T-helper 17 cell (primary cell): Measurements from ENCODE around the gene PIPOX. TPM values are rescaled to one million over a fixed set of nuclear protein-coding genes. Genes with fewer than 3 reads are reported as not detected.
A peak's percentile ranks its signal among the peaks of the same experiment; 100 is the strongest.
"Not testable (repeated sequence)": the region's sequence is repeated elsewhere in the genome, so short reads cannot be mapped to it uniquely, and the experiment has no call there.

ENCODE experiments used
- ATAC-seq: fragments of 150-1000 bp; cut with Tn5 transposase; 2 replicates; pipeline ENCODE4 v1.10.0; 2021; ENCODE audit warnings: mild to moderate bottlenecking, moderate library complexity
- DNase-seq, 3 donors: peaks; one replicate each; pipeline versions ENCODE4 v3.0.0 to v3.0.0-alpha.2; 2020 to 2021
- H3K9me3 ChIP-seq: one replicate; pipeline ENCODE4 v1.7.0; 2013; ENCODE audit warnings: low read length, mild to moderate bottlenecking; ENCODE audit not compliant: control insufficient read depth, poor library complexity, severe bottlenecking
- H3K27ac Mint-ChIP-seq: one replicate; pipeline ENCODE4 v1.8.0; 2022; ENCODE audit warnings: mild to moderate bottlenecking, moderate library complexity, mixed read lengths
- H3K27me3 Mint-ChIP-seq: one replicate; pipeline ENCODE4 v1.8.0; 2022; ENCODE audit warnings: mixed read lengths
- H3K36me3 Mint-ChIP-seq: one replicate; pipeline ENCODE4 v1.8.0; 2022; ENCODE audit warnings: low read depth, mixed read lengths
- H3K4me1 Mint-ChIP-seq: one replicate; pipeline ENCODE4 v1.8.0; 2022; ENCODE audit warnings: mild to moderate bottlenecking, mixed read lengths
- H3K4me3 Mint-ChIP-seq: one replicate; pipeline ENCODE4 v1.8.0; 2022; ENCODE audit warnings: mild to moderate bottlenecking, moderate library complexity, mixed read lengths
- total RNA-seq, 4 donors: library from RNA in 2 of 4; stranded (reverse) in 2 of 4; gene quantifications; one replicate each; pipeline ENCODE4 v1.2.3 and lab custom pipeline; 2022 to 2026

The PIPOX gene
- total RNA-seq, 2 donors from 2014 or later, result 2.2 to 2.5 TPM

- peaks cover 7% of the 10 kb centered on the region for H3K36me3 Mint-ChIP-seq
- no peaks in the 10 kb centered on the region for H3K9me3 ChIP-seq
- H3K27ac Mint-ChIP-seq, result peak overlapping the region; percentile 37
- DNase-seq (no peak), ATAC-seq (no peak)
- H3K27me3 Mint-ChIP-seq, result no peaks in the 10 kb centered on the region
- H3K4me3 Mint-ChIP-seq, result no peak overlapping the region
- peaks cover 2% of the 10 kb centered on the region for H3K4me1 Mint-ChIP-seq
Observed at GRCh38 chr17:29077320-29077719, 34.4 kb downstream of the PIPOX start.

- no peak for DNase-seq
- Mint-ChIP-seq H3K36me3 (peaks cover 7% of the 10 kb centered on the region), H3K4me1 (peaks cover 2% of the 10 kb centered on the region), H3K4me3 (no peak overlapping the region), H3K27ac (peak overlapping the region; percentile 37), H3K27me3 (no peaks in the 10 kb centered on the region)
- no peaks in the 10 kb centered on the region for H3K9me3 ChIP-seq
- no peak for ATAC-seq
Observed at GRCh38 chr17:29078183-29079045, 35.5 kb downstream of the PIPOX start.

- Mint-ChIP-seq H3K36me3 (peaks cover 7% of the 10 kb centered on the region), H3K27ac (no peak overlapping the region), H3K4me1 (peaks cover 2% of the 10 kb centered on the region), H3K4me3 (no peak overlapping the region), H3K27me3 (no peaks in the 10 kb centered on the region)
- DNase-seq (no peak), ATAC-seq (no peak)
- no peaks in the 10 kb centered on the region for H3K9me3 ChIP-seq
Observed at GRCh38 chr17:29079433-29079832, 36.5 kb downstream of the PIPOX start.

GRCh38 chr17:29079887-29080286 lies 36.9 kb downstream of the PIPOX start:
- H3K27ac Mint-ChIP-seq, result no peak overlapping the region
- H3K4me3 Mint-ChIP-seq, result peak overlapping the region; percentile 45
- no peak for ATAC-seq
- no peaks in the 10 kb centered on the region for H3K27me3 Mint-ChIP-seq
- peaks cover 2% of the 10 kb centered on the region for H3K4me1 Mint-ChIP-seq
- H3K36me3 Mint-ChIP-seq, result peaks cover 7% of the 10 kb centered on the region
- H3K9me3 ChIP-seq, result no peaks in the 10 kb centered on the region
- DNase-seq, result no peak

- ATAC-seq, result no peak
- Mint-ChIP-seq H3K27ac (no peak overlapping the region), H3K4me1 (peaks cover 2% of the 10 kb centered on the region), H3K4me3 (peak overlapping the region; percentile 45), H3K27me3 (no peaks in the 10 kb centered on the region), H3K36me3 (peaks cover 7% of the 10 kb centered on the region)
- no peak for DNase-seq
- H3K9me3 ChIP-seq, result no peaks in the 10 kb centered on the region
Observed at GRCh38 chr17:29080323-29080722, 37.4 kb downstream of the PIPOX start.

- H3K4me3 Mint-ChIP-seq, result no peak overlapping the region
- H3K4me1 Mint-ChIP-seq, result peaks cover 2% of the 10 kb centered on the region
- ATAC-seq (no peak), DNase-seq (no peak)
- H3K27ac Mint-ChIP-seq, result peak overlapping the region; percentile 12
- H3K9me3 ChIP-seq, result no peaks in the 10 kb centered on the region
- H3K36me3 Mint-ChIP-seq, result peaks cover 7% of the 10 kb centered on the region
- no peaks in the 10 kb centered on the region for H3K27me3 Mint-ChIP-seq
Observed at GRCh38 chr17:29080965-29081364, 38.0 kb downstream of the PIPOX start.

GRCh38 chr17:29084541-29085146 lies 41.7 kb downstream of the PIPOX start:
- H3K36me3 Mint-ChIP-seq, result peaks cover 13% of the 10 kb centered on the region
- no peak overlapping the region for H3K4me3 Mint-ChIP-seq
- DNase-seq, result no peak
- H3K27me3 Mint-ChIP-seq, result no peaks in the 10 kb centered on the region
- H3K4me1 Mint-ChIP-seq, result peaks cover 4% of the 10 kb centered on the region
- H3K27ac Mint-ChIP-seq, result peak overlapping the region; percentile 43
- no peaks in the 10 kb centered on the region for H3K9me3 ChIP-seq
- no peak for ATAC-seq

- H3K4me1 Mint-ChIP-seq, result peaks cover 4% of the 10 kb centered on the region
- ATAC-seq (no peak), DNase-seq (no peak)
- H3K4me3 Mint-ChIP-seq, result no peak overlapping the region
- H3K27ac Mint-ChIP-seq, result no peak overlapping the region
- H3K36me3 Mint-ChIP-seq, result peaks cover 13% of the 10 kb centered on the region
- H3K9me3 ChIP-seq, result no peaks in the 10 kb centered on the region
- no peaks in the 10 kb centered on the region for H3K27me3 Mint-ChIP-seq
Observed at GRCh38 chr17:29085223-29085622, 42.3 kb downstream of the PIPOX start.

- Mint-ChIP-seq H3K27ac (no peak overlapping the region), H3K36me3 (peaks cover 10% of the 10 kb centered on the region), H3K4me3 (no peak overlapping the region), H3K4me1 (peaks cover 2% of the 10 kb centered on the region), H3K27me3 (no peaks in the 10 kb centered on the region)
- ATAC-seq (no peak), DNase-seq (no peak)
- H3K9me3 ChIP-seq, result no peaks in the 10 kb centered on the region
Observed at GRCh38 chr17:29086628-29087332, 43.8 kb downstream of the PIPOX start.

GRCh38 chr17:29088782-29089181 lies 45.8 kb downstream of the PIPOX start:
- not testable (repeated sequence) for H3K27ac Mint-ChIP-seq, H3K4me3 Mint-ChIP-seq, H3K27me3 Mint-ChIP-seq, H3K9me3 ChIP-seq, ATAC-seq, H3K4me1 Mint-ChIP-seq, DNase-seq
- H3K36me3 Mint-ChIP-seq, result peaks cover 10% of the 10 kb centered on the region

- Mint-ChIP-seq H3K4me1 (peaks cover 4% of the 10 kb centered on the region), H3K36me3 (peaks cover 10% of the 10 kb centered on the region), H3K4me3 (no peak overlapping the region), H3K27me3 (no peaks in the 10 kb centered on the region), H3K27ac (no peak overlapping the region)
- H3K9me3 ChIP-seq, result no peaks in the 10 kb centered on the region
- ATAC-seq (no peak), DNase-seq (no peak)
Observed at GRCh38 chr17:29089601-29090044, 46.7 kb downstream of the PIPOX start.

- no peaks in the 10 kb centered on the region for H3K9me3 ChIP-seq
- no peak overlapping the region for H3K4me3 Mint-ChIP-seq
- no peak for DNase-seq
- no peak for ATAC-seq
- peaks cover 4% of the 10 kb centered on the region for H3K4me1 Mint-ChIP-seq
- H3K27ac Mint-ChIP-seq, result no peak overlapping the region
- H3K27me3 Mint-ChIP-seq, result no peaks in the 10 kb centered on the region
- H3K36me3 Mint-ChIP-seq, result peaks cover 10% of the 10 kb centered on the region
Observed at GRCh38 chr17:29090108-29090507, 47.2 kb downstream of the PIPOX start.
